K562 (cell line): Measurements from ENCODE around the gene PPFIA3. TPM values are rescaled to one million over a fixed set of nuclear protein-coding genes. Genes with fewer than 3 reads are reported as not detected.

Experiments
- CBFA2T3 ChIP-seq: fragments of 450-650 bp; IDR thresholded peaks from 2 replicates; pipeline ENCODE4 v1.6.1; 2017
- CEBPB ChIP-seq: fragments of 450-650 bp; IDR thresholded peaks from 2 replicates; pipeline ENCODE4 v1.6.1; 2016; ENCODE audit warnings: missing genetic modification characterization, missing compliant biosample characterization
- CHD4 ChIP-seq: fragments of 200-600 bp; sonication (generic); IDR thresholded peaks from 3 replicates; pipeline ENCODE4 v1.6.1; 2012; ENCODE audit warnings: low read depth, mild to moderate bottlenecking, mixed read lengths, low read length, inconsistent platforms; ENCODE audit not compliant: insufficient read depth, insufficient replicate concordance, poor library complexity, severe bottlenecking
- ELF4 ChIP-seq: fragments of 450-650 bp; formaldehyde crosslinking; IDR thresholded peaks from 2 replicates; pipeline ENCODE4 v1.4.0; 2022; ENCODE audit warnings: missing genetic modification characterization
- FOXP1 ChIP-seq: sonication (generic); formaldehyde crosslinking; IDR thresholded peaks from 2 replicates; pipeline ENCODE4 v1.8.0; 2022; ENCODE audit warnings: mild to moderate bottlenecking, missing genetic modification reagents
- HOXB6 ChIP-seq: fragments of 250-450 bp; sonication (Bioruptor Pico); IDR thresholded peaks from 2 replicates; pipeline ENCODE4 v1.5.1; 2022; ENCODE audit warnings: mild to moderate bottlenecking, borderline replicate concordance
- KDM1A ChIP-seq, 2 experiments: fragments of 450-650 bp; IDR thresholded peaks; 2 replicates each; pipeline ENCODE4 v1.6.1; 2016; ENCODE audit warnings: mild to moderate bottlenecking in 2 of 2
- NCOA1 ChIP-seq: fragments of 450-650 bp; IDR thresholded peaks from 2 replicates; pipeline ENCODE4 v1.6.1; 2016; ENCODE audit warnings: low read depth
- NFRKB ChIP-seq: fragments of 450-650 bp; IDR thresholded peaks from 2 replicates; pipeline ENCODE4 v1.6.1; 2016; ENCODE audit warnings: low read depth
- NR4A1 ChIP-seq, 2 experiments: fragments of 250-450 bp in 1 of 2; fragments of 450-650 bp in 1 of 2; sonication (Bioruptor Pico) in 1 of 2; IDR thresholded peaks; 2 replicates each; pipeline versions ENCODE4 v1.4.0 to v1.6.1; 2016 to 2020; ENCODE audit warnings: mild to moderate bottlenecking in 2 of 2, missing compliant biosample characterization in 1 of 2, missing genetic modification characterization in 1 of 2, moderate library complexity in 1 of 2
- RAD21 ChIP-seq, 2 experiments: fragments of 250-450 bp in 1 of 2; fragments of 450-650 bp in 1 of 2; sonication (Bioruptor Pico) in 1 of 2; formaldehyde crosslinking in 1 of 2; IDR thresholded peaks in 1 of 2; conservative IDR thresholded peaks in 1 of 2; 2 replicates each; pipeline versions ENCODE4 v1.4.0 to v1.8.0; 2020 to 2022; ENCODE audit warnings: mild to moderate bottlenecking in 2 of 2, moderate library complexity in 1 of 2
- RB1 ChIP-seq: fragments of 450-650 bp; IDR thresholded peaks from 2 replicates; pipeline ENCODE4 v1.6.1; 2017; ENCODE audit warnings: low read depth, mild to moderate bottlenecking
- RBBP5 ChIP-seq: fragments of 200-600 bp; sonication (generic); IDR thresholded peaks from 2 replicates; pipeline ENCODE4 v1.6.1; 2012; ENCODE audit warnings: borderline replicate concordance, mild to moderate bottlenecking, low read length, control low read depth, inconsistent platforms; ENCODE audit not compliant: insufficient read depth, poor library complexity, severe bottlenecking
- SMAD4 ChIP-seq: fragments of 250-450 bp; sonication (Bioruptor Pico); conservative IDR thresholded peaks from 2 replicates; pipeline ENCODE4 v1.8.0; 2021; ENCODE audit warnings: inconsistent platforms, mild to moderate bottlenecking, moderate library complexity
- ZFP1 ChIP-seq: fragments of 450-650 bp; formaldehyde crosslinking; IDR thresholded peaks from 2 replicates; pipeline ENCODE4 v1.4.0; 2020; ENCODE audit warnings: mild to moderate bottlenecking, mixed read lengths
- ZNF23 ChIP-seq: fragments of 250-450 bp; sonication (Bioruptor Pico); IDR thresholded peaks from 2 replicates; pipeline ENCODE4 v1.4.0; 2020; ENCODE audit warnings: mild to moderate bottlenecking
- polyA plus RNA-seq, 8 experiments: library from polyadenylated mRNA; depleted of rRNA in 4 of 8; stranded (reverse) in 5 of 8; unstranded in 3 of 8; fragments of >200 nt; fragmentation: Nextera tagmentation in 2 of 8; fragmentation: Illumina TruSeq in 1 of 8; extraction: Ambion mirVana in 2 of 8; extraction: Trizol in 1 of 8; gene quantifications; 2 replicates each; pipeline versions ENCODE4 v1.2.1 to v1.2.3, GENCODE V29; 2011 to 2014; ENCODE audit warnings: inconsistent platforms in 1 of 8, missing spikeins in 1 of 8
- total RNA-seq, 7 experiments: library from RNA; depleted of rRNA in 6 of 7; stranded (reverse); fragments of >200 nt in 6 of 7; fragmentation: Illumina TruSeq in 2 of 7; extraction: Trizol in 2 of 7; gene quantifications; 2 replicates each; pipeline versions ENCODE4 v1.2.1 to v1.2.3, GENCODE V29; 2011 to 2021; ENCODE audit warnings: low replicate concordance in 1 of 7
- TF ChIP-seq, protein P1 (sequence below): fragments of 250-450 bp; sonication (Bioruptor Pico); IDR thresholded peaks from 2 replicates; pipeline ENCODE4 v1.4.0; 2020; ENCODE audit warnings: mild to moderate bottlenecking, moderate library complexity
- TF ChIP-seq, protein P2 (sequence below): fragments of 250-450 bp; sonication (Bioruptor Pico); IDR thresholded peaks from 2 replicates; pipeline ENCODE4 v1.4.0; 2020
- TF ChIP-seq, protein P3 (sequence below): fragments of 250-450 bp; sonication (Bioruptor Pico); IDR thresholded peaks from 2 replicates; pipeline ENCODE4 v1.4.0; 2020; ENCODE audit warnings: mild to moderate bottlenecking

PPFIA3 gene
- total and polyA plus RNA-seq, 9 of the 15 experiments (the other 6 are each of a cell fraction or from before 2014, with no cell fraction given), result 0.10 to 53.0 (median 17.6) TPM

DNA sequence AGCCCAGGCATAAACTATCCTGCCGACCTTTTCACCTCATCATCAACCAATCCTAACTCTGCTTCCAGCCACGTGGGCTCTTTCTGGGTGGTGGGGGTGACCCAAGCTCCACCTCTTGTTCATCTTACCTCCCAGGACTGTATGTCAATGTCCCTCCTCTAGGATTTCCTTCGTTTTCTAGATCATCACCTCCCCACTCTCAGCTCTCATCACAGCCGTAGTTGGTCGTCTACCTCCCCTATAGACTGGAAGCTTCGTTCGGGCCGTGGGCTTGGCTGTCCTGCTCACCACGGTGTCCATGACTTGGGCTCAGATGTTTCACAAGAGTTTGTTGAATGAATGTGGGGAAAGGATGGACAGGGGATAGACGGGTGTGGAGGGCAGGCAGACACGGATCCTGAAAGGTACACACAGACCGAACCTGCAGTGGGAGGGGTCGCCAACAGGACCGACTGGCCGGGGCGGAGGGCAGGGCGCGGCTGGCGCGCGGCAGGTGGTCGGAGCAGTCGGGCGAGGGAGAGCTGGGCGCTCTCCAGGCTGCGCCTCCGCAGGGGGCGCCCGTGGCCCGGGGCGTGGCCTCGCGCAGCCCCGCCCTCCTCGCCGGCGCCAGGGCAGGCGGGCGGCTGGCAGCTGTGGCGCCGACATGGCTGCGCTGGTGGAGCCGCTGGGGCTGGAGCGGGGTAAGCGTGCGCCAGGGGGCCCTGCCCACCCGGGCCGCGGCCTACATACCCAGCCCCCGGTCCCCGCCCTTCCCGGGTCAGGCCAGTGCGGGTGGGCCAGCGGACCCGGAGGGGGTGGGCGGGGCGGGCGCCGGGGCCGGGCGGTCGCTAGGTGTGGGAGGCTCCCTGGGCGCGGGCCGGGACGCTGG is 5.3 kb upstream of the PPFIA3 start, which contains the start of gene LIN7B (continued):
- 0 out of 2 replicates have a peak, but pooled peaks have one; percentile 15 for TF ChIP-seq NCOA1
- TF ChIP-seq NR4A1 (CRISPR knock-in tag; IDR thresholded peaks at IDR 0.05), result no peak
- TF ChIP-seq NR4A1 (tag; IDR thresholded peaks at IDR 0.05), result 0 out of 2 replicates have a peak, but pooled peaks have one; percentile 39
- TF ChIP-seq RB1, result peak; percentile 88
- TF ChIP-seq HOXB6, result no peak
- TF ChIP-seq, protein P1, sequence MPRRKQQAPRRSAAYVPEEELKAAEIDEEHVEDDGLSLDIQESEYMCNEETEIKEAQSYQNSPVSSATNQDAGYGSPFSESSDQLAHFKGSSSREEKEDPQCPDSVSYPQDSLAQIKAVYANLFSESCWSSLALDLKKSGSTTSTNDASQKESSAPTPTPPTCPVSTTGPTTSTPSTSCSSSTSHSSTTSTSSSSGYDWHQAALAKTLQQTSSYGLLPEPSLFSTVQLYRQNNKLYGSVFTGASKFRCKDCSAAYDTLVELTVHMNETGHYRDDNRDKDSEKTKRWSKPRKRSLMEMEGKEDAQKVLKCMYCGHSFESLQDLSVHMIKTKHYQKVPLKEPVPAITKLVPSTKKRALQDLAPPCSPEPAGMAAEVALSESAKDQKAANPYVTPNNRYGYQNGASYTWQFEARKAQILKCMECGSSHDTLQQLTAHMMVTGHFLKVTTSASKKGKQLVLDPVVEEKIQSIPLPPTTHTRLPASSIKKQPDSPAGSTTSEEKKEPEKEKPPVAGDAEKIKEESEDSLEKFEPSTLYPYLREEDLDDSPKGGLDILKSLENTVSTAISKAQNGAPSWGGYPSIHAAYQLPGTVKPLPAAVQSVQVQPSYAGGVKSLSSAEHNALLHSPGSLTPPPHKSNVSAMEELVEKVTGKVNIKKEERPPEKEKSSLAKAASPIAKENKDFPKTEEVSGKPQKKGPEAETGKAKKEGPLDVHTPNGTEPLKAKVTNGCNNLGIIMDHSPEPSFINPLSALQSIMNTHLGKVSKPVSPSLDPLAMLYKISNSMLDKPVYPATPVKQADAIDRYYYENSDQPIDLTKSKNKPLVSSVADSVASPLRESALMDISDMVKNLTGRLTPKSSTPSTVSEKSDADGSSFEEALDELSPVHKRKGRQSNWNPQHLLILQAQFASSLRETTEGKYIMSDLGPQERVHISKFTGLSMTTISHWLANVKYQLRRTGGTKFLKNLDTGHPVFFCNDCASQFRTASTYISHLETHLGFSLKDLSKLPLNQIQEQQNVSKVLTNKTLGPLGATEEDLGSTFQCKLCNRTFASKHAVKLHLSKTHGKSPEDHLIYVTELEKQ (CRISPR knock-in tag), result no peak
- TF ChIP-seq ZFP1, result no peak
- TF ChIP-seq ZNF23 (CRISPR knock-in tag), result no peak
- no peak for TF ChIP-seq RBBP5
- TF ChIP-seq FOXP1 (CRISPR knock-in tag), result peak; percentile 37; the same call in 1 of the 2 replicates
- peak; percentile 90 for TF ChIP-seq CEBPB (tag)
- no peak for TF ChIP-seq KDM1A (IDR thresholded peaks at IDR 0.05)
- no peak for TF ChIP-seq ELF4 (CRISPR knock-in tag)
- TF ChIP-seq, protein P2, sequence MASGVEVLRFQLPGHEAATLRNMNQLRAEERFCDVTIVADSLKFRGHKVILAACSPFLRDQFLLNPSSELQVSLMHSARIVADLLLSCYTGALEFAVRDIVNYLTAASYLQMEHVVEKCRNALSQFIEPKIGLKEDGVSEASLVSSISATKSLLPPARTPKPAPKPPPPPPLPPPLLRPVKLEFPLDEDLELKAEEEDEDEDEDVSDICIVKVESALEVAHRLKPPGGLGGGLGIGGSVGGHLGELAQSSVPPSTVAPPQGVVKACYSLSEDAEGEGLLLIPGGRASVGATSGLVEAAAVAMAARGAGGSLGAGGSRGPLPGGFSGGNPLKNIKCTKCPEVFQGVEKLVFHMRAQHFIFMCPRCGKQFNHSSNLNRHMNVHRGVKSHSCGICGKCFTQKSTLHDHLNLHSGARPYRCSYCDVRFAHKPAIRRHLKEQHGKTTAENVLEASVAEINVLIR (CRISPR knock-in tag), result peak; percentile 13; the same call in 1 of the 2 replicates
- TF ChIP-seq NFRKB, result no peak
- TF ChIP-seq, protein P3, sequence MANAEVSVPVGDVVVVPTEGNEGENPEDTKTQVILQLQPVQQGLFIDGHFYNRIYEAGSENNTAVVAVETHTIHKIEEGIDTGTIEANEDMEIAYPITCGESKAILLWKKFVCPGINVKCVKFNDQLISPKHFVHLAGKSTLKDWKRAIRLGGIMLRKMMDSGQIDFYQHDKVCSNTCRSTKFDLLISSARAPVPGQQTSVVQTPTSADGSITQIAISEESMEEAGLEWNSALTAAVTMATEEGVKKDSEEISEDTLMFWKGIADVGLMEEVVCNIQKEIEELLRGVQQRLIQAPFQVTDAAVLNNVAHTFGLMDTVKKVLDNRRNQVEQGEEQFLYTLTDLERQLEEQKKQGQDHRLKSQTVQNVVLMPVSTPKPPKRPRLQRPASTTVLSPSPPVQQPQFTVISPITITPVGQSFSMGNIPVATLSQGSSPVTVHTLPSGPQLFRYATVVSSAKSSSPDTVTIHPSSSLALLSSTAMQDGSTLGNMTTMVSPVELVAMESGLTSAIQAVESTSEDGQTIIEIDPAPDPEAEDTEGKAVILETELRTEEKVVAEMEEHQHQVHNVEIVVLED (CRISPR knock-in tag), result 0 out of 2 replicates have a peak, but pooled peaks have one; percentile 25
- no peak for TF ChIP-seq CHD4
- no peak for TF ChIP-seq CBFA2T3
- TF ChIP-seq SMAD4 (CRISPR knock-in tag), result peak; percentile 87
- no peak for TF ChIP-seq RAD21 (CRISPR knock-in tag; conservative IDR thresholded peaks at IDR 0.05 in 1 of 2, IDR thresholded peaks at IDR 0.05 in 1 of 2)
